ENCODE results near the gene PLAAT3.
"Not testable (repeated sequence)": the region's sequence is repeated elsewhere in the genome, so short reads cannot be mapped to it uniquely, and the experiment has no call there.

Gene PLAAT3

GRCh38 chr11:63556404-63557013, 57.7 kb downstream of the PLAAT3 start:
- Histone ChIP-seq H3K9me3 (no peaks in the 10 kb centered on the region), H3K4me3 (ENCODE audit: low read depth, low read length) (no peak overlapping the region), H3K36me3 (no peaks in the 10 kb centered on the region), H3K27me3 (no peaks in the 10 kb centered on the region), H3K4me1 (no peaks in the 10 kb centered on the region)
- TF ChIP-seq, protein P1, sequence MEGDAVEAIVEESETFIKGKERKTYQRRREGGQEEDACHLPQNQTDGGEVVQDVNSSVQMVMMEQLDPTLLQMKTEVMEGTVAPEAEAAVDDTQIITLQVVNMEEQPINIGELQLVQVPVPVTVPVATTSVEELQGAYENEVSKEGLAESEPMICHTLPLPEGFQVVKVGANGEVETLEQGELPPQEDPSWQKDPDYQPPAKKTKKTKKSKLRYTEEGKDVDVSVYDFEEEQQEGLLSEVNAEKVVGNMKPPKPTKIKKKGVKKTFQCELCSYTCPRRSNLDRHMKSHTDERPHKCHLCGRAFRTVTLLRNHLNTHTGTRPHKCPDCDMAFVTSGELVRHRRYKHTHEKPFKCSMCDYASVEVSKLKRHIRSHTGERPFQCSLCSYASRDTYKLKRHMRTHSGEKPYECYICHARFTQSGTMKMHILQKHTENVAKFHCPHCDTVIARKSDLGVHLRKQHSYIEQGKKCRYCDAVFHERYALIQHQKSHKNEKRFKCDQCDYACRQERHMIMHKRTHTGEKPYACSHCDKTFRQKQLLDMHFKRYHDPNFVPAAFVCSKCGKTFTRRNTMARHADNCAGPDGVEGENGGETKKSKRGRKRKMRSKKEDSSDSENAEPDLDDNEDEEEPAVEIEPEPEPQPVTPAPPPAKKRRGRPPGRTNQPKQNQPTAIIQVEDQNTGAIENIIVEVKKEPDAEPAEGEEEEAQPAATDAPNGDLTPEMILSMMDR (IDR thresholded peaks at IDR 0.05; ENCODE audit: low read depth, low read length), result no peak
- DNase-seq, result no peak

- Histone ChIP-seq H3K9me3 (no peaks in the 10 kb centered on the region), H3K4me3 (ENCODE audit: low read depth, low read length) (no peak overlapping the region), H3K27me3 (no peaks in the 10 kb centered on the region), H3K4me1 (no peaks in the 10 kb centered on the region), H3K36me3 (no peaks in the 10 kb centered on the region)
- TF ChIP-seq, protein P1 (IDR thresholded peaks at IDR 0.05; ENCODE audit: low read depth, low read length), result no peak
- no peak for DNase-seq
These were observed 59.4 kb downstream of the PLAAT3 start for GRCh38 chr11:63554877-63555223.

- Histone ChIP-seq H3K4me1 (no peaks in the 10 kb centered on the region), H3K9me3 (no peaks in the 10 kb centered on the region), H3K27me3 (no peaks in the 10 kb centered on the region), H3K36me3 (no peaks in the 10 kb centered on the region), H3K4me3 (ENCODE audit: low read depth, low read length) (no peak overlapping the region)
- TF ChIP-seq, protein P1 (IDR thresholded peaks at IDR 0.05; ENCODE audit: low read depth, low read length), result no peak
- no peak for DNase-seq
These were observed 60.5 kb downstream of the PLAAT3 start for GRCh38 chr11:63553759-63554158.

DNA sequence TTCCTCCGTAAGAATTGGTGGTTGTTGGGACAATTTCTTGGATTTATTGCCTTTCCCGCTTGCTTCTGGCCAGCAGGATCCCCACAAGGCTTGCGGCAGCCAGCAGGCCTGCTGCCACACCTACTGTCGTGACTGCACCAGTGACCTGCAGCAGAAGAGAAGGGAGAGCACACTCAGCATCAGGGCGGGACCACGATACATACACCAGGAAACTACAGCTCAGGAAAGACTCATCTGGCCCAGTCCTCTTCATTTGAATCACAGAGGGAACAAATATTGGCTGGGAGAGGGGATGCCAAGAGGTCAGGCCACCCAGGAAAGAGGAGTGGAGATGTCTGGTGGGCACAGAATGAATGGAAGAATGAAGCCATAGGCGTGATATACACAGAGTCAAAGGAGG, 61.3 kb downstream of the PLAAT3 start:
- H3K9me3 ChIP-seq, result no peaks in the 10 kb centered on the region
- H3K36me3 ChIP-seq, result no peaks in the 10 kb centered on the region
- no peaks in the 10 kb centered on the region for H3K4me1 ChIP-seq
- no peak for DNase-seq
- H3K4me3 ChIP-seq (ENCODE audit: low read depth, low read length), result no peak overlapping the region
- H3K27me3 ChIP-seq, result no peaks in the 10 kb centered on the region
- TF ChIP-seq, protein P1 (IDR thresholded peaks at IDR 0.05; ENCODE audit: low read depth, low read length), result no peak

DNA sequence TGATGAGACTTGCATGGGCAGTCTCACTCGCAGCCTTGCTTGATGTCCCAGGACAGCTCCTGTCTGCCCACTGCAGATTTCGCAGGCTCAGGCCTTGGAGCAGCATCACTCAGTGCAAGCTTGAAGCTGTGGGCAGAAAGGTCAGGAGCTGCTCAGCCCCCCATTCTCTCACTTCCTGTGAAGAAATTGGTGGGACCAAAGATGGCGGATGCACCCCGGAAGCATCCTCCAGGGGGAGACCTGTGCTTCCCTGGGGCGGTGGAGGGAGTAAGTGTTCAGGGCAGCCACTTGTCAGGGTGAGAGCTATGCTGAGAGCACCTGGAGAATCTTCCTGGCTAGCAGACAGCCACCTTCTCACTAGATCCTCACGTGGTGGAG, 62.4 kb downstream of the PLAAT3 start:
- TF ChIP-seq, protein P1 (IDR thresholded peaks at IDR 0.05; ENCODE audit: low read depth, low read length), result no peak
- Histone ChIP-seq H3K9me3 (no peaks in the 10 kb centered on the region), H3K36me3 (no peaks in the 10 kb centered on the region), H3K4me3 (ENCODE audit: low read depth, low read length) (no peak overlapping the region), H3K27me3 (no peaks in the 10 kb centered on the region), H3K4me1 (no peaks in the 10 kb centered on the region)
- no peak for DNase-seq

DNA sequence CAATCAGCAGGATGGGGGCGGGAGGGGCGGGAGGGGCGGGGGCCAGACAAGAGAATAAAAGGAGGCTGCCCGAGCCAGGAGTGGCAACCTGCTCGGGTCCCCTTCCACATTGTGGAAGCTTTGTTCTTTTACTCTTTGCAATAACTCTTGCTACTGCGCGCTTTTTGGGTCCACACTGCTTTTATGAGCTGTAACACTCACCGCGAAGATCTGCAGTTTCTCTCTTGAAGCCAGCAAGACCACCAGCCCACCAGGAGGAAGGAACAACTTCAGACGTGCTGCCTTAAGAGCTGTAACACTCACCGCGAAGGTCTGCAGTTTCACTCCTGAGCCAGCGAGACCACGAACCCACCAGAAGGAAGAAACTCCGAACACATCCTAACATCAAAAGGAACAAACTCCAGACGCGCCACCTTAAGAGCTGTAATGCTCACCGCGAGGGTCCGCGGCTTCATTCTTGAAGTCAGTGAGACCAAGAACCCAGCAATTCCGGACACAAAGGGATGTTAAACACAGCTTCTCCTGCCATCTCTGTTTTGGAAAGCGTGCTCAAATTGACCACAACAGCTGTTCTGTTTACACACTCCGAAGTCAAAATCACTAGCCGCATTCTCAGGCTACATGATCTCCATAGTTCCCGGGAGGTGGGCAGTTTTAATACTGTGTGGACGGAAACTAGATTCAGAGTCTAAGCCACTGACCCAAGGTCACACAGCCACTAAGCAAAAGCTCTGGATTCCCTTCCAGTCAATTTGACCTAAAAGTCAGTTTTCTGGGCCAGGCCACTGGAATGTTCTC, 62.9 kb downstream of the PLAAT3 start:
- TF ChIP-seq, protein P1 (IDR thresholded peaks at IDR 0.05; ENCODE audit: low read depth, low read length), result no peak
- no peak for DNase-seq
- H3K9me3 ChIP-seq, result no peaks in the 10 kb centered on the region
- no peaks in the 10 kb centered on the region for H3K36me3 ChIP-seq
- no peaks in the 10 kb centered on the region for H3K27me3 ChIP-seq
- H3K4me1 ChIP-seq, result no peaks in the 10 kb centered on the region
- no peak overlapping the region for H3K4me3 ChIP-seq (ENCODE audit: low read depth, low read length)

- H3K27me3 ChIP-seq; H3K9me3 ChIP-seq; DNase-seq; H3K36me3 ChIP-seq; H3K4me3 ChIP-seq (ENCODE audit: low read depth, low read length); H3K4me1 ChIP-seq: not testable (repeated sequence)
These were observed 64.0 kb downstream of the PLAAT3 start for GRCh38 chr11:63550156-63550700.
